Panc1 (cell line): ENCODE measurements around the gene SHLD1. TPM values are rescaled to one million over a fixed set of nuclear protein-coding genes. Genes with fewer than 3 reads are reported as not detected.
A peak's percentile ranks its signal among the peaks of the same experiment; 100 is the strongest.

ENCODE experiments used
- ATAC-seq: fragments of 200-7000 bp; cut with Tn5 transposase; 2 replicates; pipeline ENCODE4 v1.9.1; 2020; ENCODE audit warnings: mild to moderate bottlenecking, moderate library complexity
- BruUV-seq: library from RNA; stranded (reverse); fragments of 400-500 nt; replicated peaks from 2 replicates; lab custom pipeline; 2021; lab: Mats Ljungman, UMichigan
- CTCF ChIA-PET: fragments of 300-600 bp; sonication (Branson Sonifier 250); formaldehyde crosslinking; loops from one replicate; lab custom pipeline; 2022; ENCODE audit warnings: antibody characterized with exemption; lab: Charles Lee
- POLR2A ChIA-PET: fragments of 300-600 bp; sonication (Branson Sonifier 250); formaldehyde crosslinking; loops from one replicate; lab custom pipeline; 2022; ENCODE audit warnings: antibody characterized with exemption; lab: Charles Lee
- DNase-seq: peaks from one replicate; pipeline ENCODE4 v3.0.0-alpha.2; 2010; ENCODE audit warnings: low read depth, low spot score
- H3K27ac ChIP-seq: 2 replicates; pipeline ENCODE4 v1.5.1; 2011; ENCODE audit warnings: mild to moderate bottlenecking, low read length, inconsistent platforms
- H3K27me3 ChIP-seq: fragments of 200-500 bp; sonication (Bioruptor generic); 2 replicates; pipeline ENCODE4 v1.6.0; 2014; ENCODE audit warnings: low read length, inconsistent platforms; ENCODE audit not compliant: control insufficient read depth, insufficient read depth
- H3K36me3 ChIP-seq: fragments of 200-500 bp; sonication (Bioruptor generic); 2 replicates; pipeline ENCODE4 v1.5.1; 2014; ENCODE audit warnings: inconsistent platforms, mild to moderate bottlenecking, low read length, moderate library complexity; ENCODE audit not compliant: control insufficient read depth, insufficient read depth
- H3K4me1 ChIP-seq: 2 replicates; pipeline ENCODE4 v1.5.1; 2011; ENCODE audit warnings: inconsistent platforms, mild to moderate bottlenecking, low read length, moderate library complexity; ENCODE audit not compliant: control insufficient read depth, insufficient read depth
- H3K4me3 ChIP-seq, 2 experiments: 2 replicates each; pipeline ENCODE4 v1.5.1; 2011 to 2012; ENCODE audit warnings: low read depth in 2 of 2, low read length in 2 of 2, mild to moderate bottlenecking in 2 of 2, inconsistent platforms in 1 of 2, moderate library complexity in 1 of 2
- H3K9me3 ChIP-seq: fragments of 200-500 bp; sonication (Bioruptor generic); 2 replicates; pipeline ENCODE4 v1.5.1; 2014; ENCODE audit warnings: low read depth, mild to moderate bottlenecking, inconsistent platforms, low read length, moderate library complexity; ENCODE audit not compliant: control insufficient read depth, insufficient read depth
- CTCF ChIP-seq: fragments of 450-650 bp; IDR thresholded peaks from 2 replicates; pipeline ENCODE4 v1.5.1; 2017; ENCODE audit warnings: mild to moderate bottlenecking
- POLR2AphosphoS5 ChIP-seq: IDR thresholded peaks from 2 replicates; pipeline ENCODE4 v1.6.1; 2012; ENCODE audit warnings: mild to moderate bottlenecking, low read depth, low read length, moderate library complexity
- REST ChIP-seq, 2 experiments: IDR thresholded peaks; 2 replicates each; pipeline ENCODE4 v1.6.1; 2011 to 2012; ENCODE audit warnings: low read depth in 2 of 2, control low read depth in 1 of 2, low read length in 1 of 2, mild to moderate bottlenecking in 1 of 2, moderate library complexity in 1 of 2; ENCODE audit not compliant: insufficient read depth in 1 of 2
- SIN3A ChIP-seq: IDR thresholded peaks from 2 replicates; pipeline ENCODE4 v1.6.1; 2012; ENCODE audit warnings: low read depth, mild to moderate bottlenecking, low read length, moderate library complexity, borderline replicate concordance; ENCODE audit not compliant: insufficient read depth
- TCF7L2 ChIP-seq: IDR thresholded peaks from 2 replicates; pipeline ENCODE4 v1.6.1; 2011; ENCODE audit warnings: mild to moderate bottlenecking, low read depth, low read length, inconsistent platforms
- in situ Hi-C: cut with HindIII; loops from 2 replicates; pipeline ENCODE4 v1.10.0; 2016; ENCODE audit warnings: low sequenced_read_pairs, low pct_unique_long_range_greater_than_20kb
- intact Hi-C: fragments of 100-400 bp; cut with micrococcal nuclease; formaldehyde crosslinking; loops from one replicate; pipeline ENCODE4 v1.10.0; 2022; ENCODE audit not compliant: unreplicated experiment
- total RNA-seq: library from RNA; stranded (reverse); gene quantifications from one replicate; pipeline ENCODE4 v1.2.1, GENCODE V29; 2021; ENCODE audit not compliant: unreplicated experiment

The SHLD1 gene
- total RNA-seq, 1 experiment from 2014 or later, result 4.3 TPM

GRCh38 chr20:5786930-5787795, 37.0 kb downstream of the SHLD1 start (continued):
- no peak for TF ChIP-seq SIN3A

- no peak overlapping the region for H3K27ac ChIP-seq
- in situ Hi-C loops, result no loop called here
- no peak for DNase-seq
- no peak for ATAC-seq
- intact Hi-C loops, result loop anchor here (2.0 kb wide), 1 partner anchor 219 kb away; no protein-coding TSS in a partner anchor
- CTCF ChIA-PET, result interaction anchor here (0.5 to 1.6 kb wide), 5 partner anchors 50 to 259 kb away, joined by 4 to 8 read pairs (median 6); no protein-coding TSS in a partner anchor
- no peaks in the 10 kb centered on the region for H3K36me3 ChIP-seq
- no peaks in the 10 kb centered on the region for H3K27me3 ChIP-seq
- no TSS peak for BruUV-seq
- no peak for TF ChIP-seq POLR2AphosphoS5
- TF ChIP-seq CTCF, result no peak
- TF ChIP-seq REST (IDR thresholded peaks at IDR 0.05; ENCODE audit: insufficient read depth in 1 of 2, low read depth in 2 of 2, low read length in 1 of 2), result no peak
- TF ChIP-seq SIN3A, result no peak
- TF ChIP-seq TCF7L2, result no peak
- no peak overlapping the region for H3K4me3 ChIP-seq
- POLR2A ChIA-PET, result interaction anchor here (0.7 kb wide), 1 partner anchor 31 kb away, joined by 3 read pairs; no protein-coding TSS in a partner anchor
- H3K9me3 ChIP-seq, result no peaks in the 10 kb centered on the region
- H3K4me1 ChIP-seq, result no peaks in the 10 kb centered on the region
Measured at GRCh38 chr20:5787796-5788165, 37.6 kb downstream of the SHLD1 start.

GRCh38 chr20:5788385-5788895, 38.2 kb downstream of the SHLD1 start:
- Histone ChIP-seq H3K27me3 (no peaks in the 10 kb centered on the region), H3K4me1 (no peaks in the 10 kb centered on the region), H3K4me3 (no peak overlapping the region), H3K27ac (no peak overlapping the region), H3K9me3 (no peaks in the 10 kb centered on the region), H3K36me3 (no peaks in the 10 kb centered on the region)
- intact Hi-C loops (loop anchor here (2.0 kb wide), 1 partner anchor 220 kb away; no protein-coding TSS in a partner anchor), in situ Hi-C loops (no loop called here)
- POLR2A ChIA-PET, result interaction anchor here (0.7 kb wide), 1 partner anchor 30 kb away, joined by 3 read pairs; no protein-coding TSS in a partner anchor
- no peak for TF ChIP-seq REST (IDR thresholded peaks at IDR 0.05; ENCODE audit: insufficient read depth in 1 of 2, low read depth in 2 of 2, low read length in 1 of 2)
- TF ChIP-seq CTCF, result peak; percentile 89
- TF ChIP-seq POLR2AphosphoS5, result no peak
- TF ChIP-seq TCF7L2, result no peak
- TF ChIP-seq SIN3A, result no peak
- no TSS peak for BruUV-seq
- CTCF ChIA-PET, result interaction anchor here (0.6 to 1.6 kb wide), 4 partner anchors 49 to 260 kb away, joined by 3 to 8 read pairs (median 6); no protein-coding TSS in a partner anchor
- ATAC-seq, result peak; percentile 96
- DNase-seq, result peak; percentile 72
